IMR-90 (cell line): Measurements from ENCODE around the gene MAPK8IP3. TPM values are rescaled to one million over a fixed set of nuclear protein-coding genes. Genes with fewer than 3 reads are reported as not detected.

ENCODE experiments used
- ATAC-seq: fragments of 200-7000 bp; cut with Tn5 transposase; 2 replicates; pipeline ENCODE4 v1.9.1; 2020; ENCODE audit warnings: low read depth, mild to moderate bottlenecking, moderate library complexity
- BruUV-seq: library from RNA; stranded (reverse); fragments of 400-500 nt; replicated peaks from 2 replicates; lab custom pipeline; 2021; lab: Mats Ljungman, UMichigan
- CTCF ChIA-PET: fragments of 300-600 bp; formaldehyde crosslinking; extraction: SDS; loops from one replicate; lab custom pipeline; 2021; ENCODE audit warnings: antibody characterized with exemption; lab: Yijun Ruan, JAX
- POLR2A ChIA-PET: fragments of 300-600 bp; sonication (Branson Sonifier 250); formaldehyde crosslinking; loops from one replicate; lab custom pipeline; 2022; ENCODE audit warnings: antibody characterized with exemption; ENCODE audit not compliant: unreplicated experiment; lab: Charles Lee
- DNase-seq: peaks from one replicate; pipeline ENCODE4 v3.0.0; 2013
- H2AFZ ChIP-seq: replicated peaks from 2 replicates; pipeline ENCODE3; 2013; ENCODE audit warnings: low read length, mild to moderate bottlenecking; ENCODE audit not compliant: poor library complexity
- H2AK5ac ChIP-seq: 2 replicates; pipeline ENCODE4 v1.6.1; 2013; ENCODE audit warnings: low read depth, low read length, inconsistent platforms
- H2AK9ac ChIP-seq: replicated peaks from 2 replicates; pipeline ENCODE3; 2013; ENCODE audit warnings: mild to moderate bottlenecking, low read depth, low read length, moderate library complexity; ENCODE audit not compliant: poor library complexity
- H2BK120ac ChIP-seq: 2 replicates; pipeline ENCODE4 v1.6.1; 2013; ENCODE audit warnings: low read depth, low read length, inconsistent platforms
- H2BK15ac ChIP-seq: 3 replicates; pipeline ENCODE4 v1.6.1; 2013; ENCODE audit warnings: low read depth, low read length, inconsistent platforms
- H2BK20ac ChIP-seq: 2 replicates; pipeline ENCODE4 v1.6.1; 2013; ENCODE audit warnings: low read depth, mild to moderate bottlenecking, inconsistent platforms, low read length, moderate library complexity
- H2BK5ac ChIP-seq: 2 replicates; pipeline ENCODE4 v1.6.1; 2013; ENCODE audit warnings: mild to moderate bottlenecking, low read depth, low read length, inconsistent platforms; ENCODE audit not compliant: poor library complexity, severe bottlenecking
- H3K14ac ChIP-seq: replicated peaks from 2 replicates; pipeline ENCODE4 v1.6.1; 2013; ENCODE audit warnings: low read depth, low read length, inconsistent platforms
- H3K18ac ChIP-seq: 2 replicates; pipeline ENCODE4 v1.6.1; 2013; ENCODE audit warnings: low read depth, low read length, control low read depth
- H3K23ac ChIP-seq: 2 replicates; pipeline ENCODE4 v1.6.1; 2013; ENCODE audit warnings: low read depth, low read length, inconsistent platforms
- H3K27ac ChIP-seq: 2 replicates; pipeline ENCODE4 v1.5.1; 2013; ENCODE audit warnings: mild to moderate bottlenecking, control low read depth, low read length; ENCODE audit not compliant: insufficient read depth
- H3K27me3 ChIP-seq: 2 replicates; pipeline ENCODE4 v1.6.1; 2013; ENCODE audit warnings: low read length; ENCODE audit not compliant: control insufficient read depth, insufficient read depth
- H3K36me3 ChIP-seq: 2 replicates; pipeline ENCODE4 v1.6.1; 2013; ENCODE audit warnings: low read length, mixed read lengths; ENCODE audit not compliant: control insufficient read depth, insufficient read depth
- H3K4ac ChIP-seq: 2 replicates; pipeline ENCODE4 v1.6.1; 2013; ENCODE audit warnings: low read depth, low read length, inconsistent platforms
- H3K4me1 ChIP-seq: 2 replicates; pipeline ENCODE4 v1.6.1; 2013; ENCODE audit warnings: low read length, mixed read lengths; ENCODE audit not compliant: control insufficient read depth, insufficient read depth
- H3K4me2 ChIP-seq: 2 replicates; pipeline ENCODE4 v1.6.1; 2013; ENCODE audit warnings: low read depth, mild to moderate bottlenecking, control low read depth, low read length, moderate library complexity
- H3K4me3 ChIP-seq: 2 replicates; pipeline ENCODE4 v1.5.1; 2013; ENCODE audit warnings: low read depth, mild to moderate bottlenecking, control low read depth, low read length, moderate library complexity; ENCODE audit not compliant: insufficient read depth
- H3K56ac ChIP-seq: 2 replicates; pipeline ENCODE4 v1.6.1; 2013; ENCODE audit warnings: low read length, inconsistent platforms; ENCODE audit not compliant: insufficient read depth; ENCODE audit errors: extremely low read depth
- H3K79me1 ChIP-seq, 2 experiments: 2 replicates each; pipeline ENCODE4 v1.6.1; 2013; ENCODE audit warnings: low read length in 2 of 2, inconsistent platforms in 1 of 2, low read depth in 1 of 2
- H3K9ac ChIP-seq: 2 replicates; pipeline ENCODE4 v1.6.1; 2013; ENCODE audit warnings: low read depth, low read length, control low read depth
- H3K9me1 ChIP-seq: 2 replicates; pipeline ENCODE4 v1.6.1; 2013; ENCODE audit warnings: low read length, inconsistent platforms; ENCODE audit not compliant: insufficient read depth
- H3K9me3 ChIP-seq: 2 replicates; pipeline ENCODE4 v1.6.1; 2013; ENCODE audit warnings: low read length; ENCODE audit not compliant: control insufficient read depth, insufficient read depth
- H4K20me1 ChIP-seq: 2 replicates; pipeline ENCODE4 v1.6.1; 2013; ENCODE audit warnings: low read length, inconsistent platforms; ENCODE audit not compliant: insufficient read depth
- H4K5ac ChIP-seq: 2 replicates; pipeline ENCODE4 v1.6.1; 2013; ENCODE audit warnings: mild to moderate bottlenecking, low read depth, low read length, control low read depth
- H4K8ac ChIP-seq, 2 experiments: 2 replicates each; pipeline ENCODE4 v1.6.1; 2013; ENCODE audit warnings: low read depth in 2 of 2, low read length in 2 of 2, control low read depth in 1 of 2, inconsistent platforms in 1 of 2
- H4K91ac ChIP-seq: 2 replicates; pipeline ENCODE4 v1.6.1; 2013; ENCODE audit warnings: low read depth, low read length, inconsistent platforms; ENCODE audit not compliant: insufficient read depth
- BHLHE40 ChIP-seq: fragments of 150-350 bp; IDR thresholded peaks from 2 replicates; pipeline ENCODE4 v1.6.1; 2016; ENCODE audit warnings: mild to moderate bottlenecking, low read depth, low read length
- CEBPB ChIP-seq: IDR thresholded peaks from 2 replicates; pipeline ENCODE4 v1.6.1; 2012; ENCODE audit warnings: low read depth, low read length, improper control_type of control experiment
- CHD1 ChIP-seq: IDR thresholded peaks from 2 replicates; pipeline ENCODE4 v1.6.1; 2012; ENCODE audit warnings: low read depth, low read length, improper control_type of control experiment
- FOS ChIP-seq: fragments of 150-350 bp; IDR thresholded peaks from 2 replicates; pipeline ENCODE4 v1.6.1; 2016; ENCODE audit warnings: low read depth, low read length
- MAFK ChIP-seq: IDR thresholded peaks from 2 replicates; pipeline ENCODE4 v1.6.1; 2012; ENCODE audit warnings: low read depth, low read length, improper control_type of control experiment
- MAZ ChIP-seq: IDR thresholded peaks from 2 replicates; pipeline ENCODE4 v1.6.1; 2012; ENCODE audit warnings: low read depth, mild to moderate bottlenecking, low read length, improper control_type of control experiment, moderate library complexity, borderline replicate concordance
- MXI1 ChIP-seq: IDR thresholded peaks from 2 replicates; pipeline ENCODE4 v1.6.1; 2012; ENCODE audit warnings: low read depth, mild to moderate bottlenecking, low read length, moderate library complexity, borderline replicate concordance
- POLR2A ChIP-seq: IDR thresholded peaks from 2 replicates; pipeline ENCODE4 v1.6.1; 2012; ENCODE audit warnings: mild to moderate bottlenecking, low read depth, low read length
- RAD21 ChIP-seq: IDR thresholded peaks from 2 replicates; pipeline ENCODE4 v1.6.1; 2012; ENCODE audit warnings: low read length, improper control_type of control experiment
- RCOR1 ChIP-seq: IDR thresholded peaks from 2 replicates; pipeline ENCODE4 v1.6.1; 2012; ENCODE audit warnings: mild to moderate bottlenecking, low read length, improper control_type of control experiment; ENCODE audit not compliant: insufficient replicate concordance
- RFX5 ChIP-seq: IDR thresholded peaks from 2 replicates; pipeline ENCODE4 v1.8.0; 2012; ENCODE audit warnings: low read depth, mild to moderate bottlenecking, low read length, moderate library complexity
- SMC3 ChIP-seq: fragments of 150-350 bp; IDR thresholded peaks from 2 replicates; pipeline ENCODE4 v1.6.1; 2016; ENCODE audit warnings: low read depth, mild to moderate bottlenecking, antibody characterized with exemption, low read length, moderate library complexity
- WGBS, 2 experiments: methylation state at CpG; one replicate each; pipeline versions ENCODE4 v1.1.5 to v1.1.7; 2013; ENCODE audit warnings: missing lambda C conversion rate in 2 of 2; ENCODE audit not compliant: insufficient read length in 1 of 2; ENCODE audit errors: extremely low coverage in 2 of 2; 5-methylcytosine and 5-hydroxymethylcytosine counted together
- dilution Hi-C: fragments of 300-500 bp; cut with HindIII; formaldehyde crosslinking; loops from one replicate; pipeline ENCODE4 v1.14.3; 2018; ENCODE audit warnings: low sequenced_read_pairs; ENCODE audit not compliant: unreplicated experiment
- in situ Hi-C: fragments of 300-500 bp; cut with MboI; formaldehyde crosslinking; loops from 3 replicates; pipeline ENCODE4 v1.14.3; 2019; ENCODE audit warnings: low sequenced_read_pairs, inconsistent platforms, mixed read lengths
- intact Hi-C: fragments of 100-400 bp; cut with micrococcal nuclease; formaldehyde crosslinking; loops from 2 replicates; pipeline ENCODE4 v1.10.0; 2022
- polyA plus RNA-seq, 3 experiments: library from polyadenylated mRNA; depleted of rRNA; stranded (reverse); fragments of >200 nt; gene quantifications; 2 replicates each; pipeline ENCODE4 v1.2.3, GENCODE V29; 2012; ENCODE audit warnings: low replicate concordance in 1 of 3
- total RNA-seq: library from RNA; depleted of rRNA; stranded (reverse); fragments of >200 nt; gene quantifications from 2 replicates; pipeline ENCODE4 v1.2.3, GENCODE V29; 2012
- TF ChIP-seq, protein P1 (sequence below): fragments of 150-350 bp; IDR thresholded peaks from 2 replicates; pipeline ENCODE4 v1.6.1; 2016; ENCODE audit warnings: low read depth, mild to moderate bottlenecking, low read length, moderate library complexity, borderline replicate concordance
- TF ChIP-seq, protein P2 (sequence below): fragments of 150-350 bp; IDR thresholded peaks from 2 replicates; pipeline ENCODE4 v1.6.1; 2017; ENCODE audit warnings: mild to moderate bottlenecking, antibody characterized with exemption, low read length, low read depth
- TF ChIP-seq, protein P3 (sequence below): conservative IDR thresholded peaks from 2 replicates; pipeline ENCODE4 v1.5.1; 2012; ENCODE audit warnings: mild to moderate bottlenecking, low read depth, low read length, improper control_type of control experiment

MAPK8IP3 gene
- total and polyA plus RNA-seq, 2 of the 4 experiments (the other 2 are of a cell fraction): 17.0 to 69.1 TPM

DNA sequence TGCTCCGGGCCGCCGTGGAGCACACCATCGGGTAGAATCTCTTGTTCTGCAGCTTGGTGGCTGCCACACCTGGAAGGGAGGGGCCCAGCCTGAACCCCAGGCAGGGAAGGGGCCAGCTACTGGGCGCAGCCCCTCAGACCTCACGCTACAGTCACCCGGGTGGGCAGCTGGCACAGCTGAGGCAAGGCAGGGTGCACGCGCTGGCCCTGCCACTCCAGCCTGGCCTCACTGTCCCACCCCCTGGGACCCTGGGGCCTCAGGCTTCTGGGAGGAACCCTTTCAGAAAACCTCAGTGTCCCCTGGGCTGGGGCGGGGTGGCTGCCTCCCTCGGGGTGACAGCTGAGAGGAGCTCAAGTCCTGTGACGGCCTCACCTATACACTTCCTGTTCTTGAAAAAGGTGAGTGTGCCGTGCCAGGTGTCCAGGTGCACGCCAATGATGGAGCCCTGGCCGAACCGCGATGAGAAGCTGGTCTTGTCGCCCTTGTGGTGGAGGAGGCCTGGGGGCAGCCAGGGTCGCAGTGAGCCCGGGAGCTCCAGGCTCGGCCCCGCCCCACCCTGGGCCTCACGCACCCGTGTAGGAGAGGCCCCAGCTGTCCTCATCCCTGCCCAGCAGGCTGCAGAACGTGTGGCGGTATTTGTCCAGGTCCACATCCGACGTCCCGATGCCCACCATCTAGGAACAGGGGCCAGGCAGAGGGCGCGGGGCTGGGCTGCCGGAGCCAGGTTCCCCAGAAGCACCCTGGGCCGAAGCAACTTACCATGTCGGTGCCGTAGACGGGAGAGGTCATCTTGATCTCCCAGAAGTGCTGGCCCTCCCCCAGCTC, 71.6 kb downstream of the MAPK8IP3 start:
- Histone ChIP-seq H2BK5ac (no peak overlapping the region), H3K4me2 (no peak overlapping the region), H3K27ac (no peak overlapping the region), H2AK5ac (no peak overlapping the region), H2BK20ac (no peak overlapping the region), H4K20me1 (peaks cover 16% of the 10 kb centered on the region), H4K8ac (no peak overlapping the region), H3K14ac (no peak overlapping the region), H2AFZ (no peak overlapping the region), H2BK15ac (no peak overlapping the region), H3K9me3 (no peaks in the 10 kb centered on the region), H3K9me1 (peaks cover 7% of the 10 kb centered on the region; the same call in 1 of the 2 replicates), H3K18ac (no peak overlapping the region), H3K4ac (no peak overlapping the region), H2BK120ac (no peak overlapping the region), H3K4me3 (no peak overlapping the region), H3K27me3 (no peaks in the 10 kb centered on the region), H3K36me3 (peaks cover 31% of the 10 kb centered on the region), H4K91ac (no peak overlapping the region), H4K5ac (no peak overlapping the region), H3K56ac (no peak overlapping the region), H3K4me1 (peaks cover 11% of the 10 kb centered on the region), H3K9ac (no peak overlapping the region), H3K23ac (no peak overlapping the region), H2AK9ac (no peak overlapping the region), H3K79me1 (peaks cover 9 to 57% of the 10 kb centered on the region in 2 experiments)
- CTCF ChIA-PET: no interaction called here
- no peak for DNase-seq
- no TSS peak for BruUV-seq
- intact Hi-C loops (no loop called here), dilution Hi-C loops (no loop called here), in situ Hi-C loops (no loop called here)
- ATAC-seq: no peak
- WGBS, 2 experiments: 83% methylated on average over 21 of the region's 36 CpGs; no CpG with 5 or more reads in 1 of the 2 experiments
- POLR2A ChIA-PET: no interaction called here
- no peak for TF ChIP-seq CEBPB
- TF ChIP-seq BHLHE40: no peak
- no peak for TF ChIP-seq MAFK
- no peak for TF ChIP-seq RFX5
- no peak for TF ChIP-seq SMC3
- TF ChIP-seq FOS: no peak
- TF ChIP-seq MXI1: no peak
- TF ChIP-seq CHD1: no peak
- TF ChIP-seq, protein P1, sequence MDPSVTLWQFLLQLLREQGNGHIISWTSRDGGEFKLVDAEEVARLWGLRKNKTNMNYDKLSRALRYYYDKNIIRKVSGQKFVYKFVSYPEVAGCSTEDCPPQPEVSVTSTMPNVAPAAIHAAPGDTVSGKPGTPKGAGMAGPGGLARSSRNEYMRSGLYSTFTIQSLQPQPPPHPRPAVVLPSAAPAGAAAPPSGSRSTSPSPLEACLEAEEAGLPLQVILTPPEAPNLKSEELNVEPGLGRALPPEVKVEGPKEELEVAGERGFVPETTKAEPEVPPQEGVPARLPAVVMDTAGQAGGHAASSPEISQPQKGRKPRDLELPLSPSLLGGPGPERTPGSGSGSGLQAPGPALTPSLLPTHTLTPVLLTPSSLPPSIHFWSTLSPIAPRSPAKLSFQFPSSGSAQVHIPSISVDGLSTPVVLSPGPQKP: no peak
- no peak for TF ChIP-seq RCOR1
- TF ChIP-seq, protein P2, sequence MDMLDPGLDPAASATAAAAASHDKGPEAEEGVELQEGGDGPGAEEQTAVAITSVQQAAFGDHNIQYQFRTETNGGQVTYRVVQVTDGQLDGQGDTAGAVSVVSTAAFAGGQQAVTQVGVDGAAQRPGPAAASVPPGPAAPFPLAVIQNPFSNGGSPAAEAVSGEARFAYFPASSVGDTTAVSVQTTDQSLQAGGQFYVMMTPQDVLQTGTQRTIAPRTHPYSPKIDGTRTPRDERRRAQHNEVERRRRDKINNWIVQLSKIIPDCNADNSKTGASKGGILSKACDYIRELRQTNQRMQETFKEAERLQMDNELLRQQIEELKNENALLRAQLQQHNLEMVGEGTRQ: no peak
- TF ChIP-seq RAD21: no peak
- TF ChIP-seq MAZ: no peak
- TF ChIP-seq, protein P3, sequence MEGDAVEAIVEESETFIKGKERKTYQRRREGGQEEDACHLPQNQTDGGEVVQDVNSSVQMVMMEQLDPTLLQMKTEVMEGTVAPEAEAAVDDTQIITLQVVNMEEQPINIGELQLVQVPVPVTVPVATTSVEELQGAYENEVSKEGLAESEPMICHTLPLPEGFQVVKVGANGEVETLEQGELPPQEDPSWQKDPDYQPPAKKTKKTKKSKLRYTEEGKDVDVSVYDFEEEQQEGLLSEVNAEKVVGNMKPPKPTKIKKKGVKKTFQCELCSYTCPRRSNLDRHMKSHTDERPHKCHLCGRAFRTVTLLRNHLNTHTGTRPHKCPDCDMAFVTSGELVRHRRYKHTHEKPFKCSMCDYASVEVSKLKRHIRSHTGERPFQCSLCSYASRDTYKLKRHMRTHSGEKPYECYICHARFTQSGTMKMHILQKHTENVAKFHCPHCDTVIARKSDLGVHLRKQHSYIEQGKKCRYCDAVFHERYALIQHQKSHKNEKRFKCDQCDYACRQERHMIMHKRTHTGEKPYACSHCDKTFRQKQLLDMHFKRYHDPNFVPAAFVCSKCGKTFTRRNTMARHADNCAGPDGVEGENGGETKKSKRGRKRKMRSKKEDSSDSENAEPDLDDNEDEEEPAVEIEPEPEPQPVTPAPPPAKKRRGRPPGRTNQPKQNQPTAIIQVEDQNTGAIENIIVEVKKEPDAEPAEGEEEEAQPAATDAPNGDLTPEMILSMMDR: no peak
- no peak for TF ChIP-seq POLR2A
